K562 (cell line): Measurements from ENCODE around the gene EGR4. TPM values are rescaled to one million over a fixed set of nuclear protein-coding genes. Genes with fewer than 3 reads are reported as not detected.

Source experiments
- NR2C2 ChIP-seq, 2 experiments: fragments of 200-800 bp in 1 of 2; sonication (Bioruptor generic) in 1 of 2; sonication (generic) in 1 of 2; formaldehyde crosslinking in 1 of 2; IDR thresholded peaks; 2 replicates each; pipeline versions ENCODE4 v1.6.1 to v1.8.0; 2016 to 2022; ENCODE audit warnings: mild to moderate bottlenecking in 1 of 2, missing compliant biosample characterization in 1 of 2, missing genetic modification characterization in 1 of 2, missing genetic modification reagents in 1 of 2
- PHF21A ChIP-seq: fragments of 450-650 bp; IDR thresholded peaks from 2 replicates; pipeline ENCODE4 v1.6.1; 2017; ENCODE audit warnings: low read depth, borderline replicate concordance
- TCF3 ChIP-seq: sonication (generic); formaldehyde crosslinking; IDR thresholded peaks from 2 replicates; pipeline ENCODE4 v1.4.0; 2020; ENCODE audit warnings: mild to moderate bottlenecking, missing genetic modification reagents
- ZNF140 ChIP-seq: fragments of 250-450 bp; sonication (Bioruptor Pico); IDR thresholded peaks from 2 replicates; pipeline ENCODE4 v1.8.0; 2021; ENCODE audit warnings: moderate library complexity, mild to moderate bottlenecking, inconsistent platforms
- polyA plus RNA-seq, 8 experiments: library from polyadenylated mRNA; depleted of rRNA in 4 of 8; stranded (reverse) in 5 of 8; unstranded in 3 of 8; fragments of >200 nt; fragmentation: Nextera tagmentation in 2 of 8; fragmentation: Illumina TruSeq in 1 of 8; extraction: Ambion mirVana in 2 of 8; extraction: Trizol in 1 of 8; gene quantifications; 2 replicates each; pipeline versions ENCODE4 v1.2.1 to v1.2.3, GENCODE V29; 2011 to 2014; ENCODE audit warnings: inconsistent platforms in 1 of 8, missing spikeins in 1 of 8
- total RNA-seq, 7 experiments: library from RNA; depleted of rRNA in 6 of 7; stranded (reverse); fragments of >200 nt in 6 of 7; fragmentation: Illumina TruSeq in 2 of 7; extraction: Trizol in 2 of 7; gene quantifications; 2 replicates each; pipeline versions ENCODE4 v1.2.1 to v1.2.3, GENCODE V29; 2011 to 2021; ENCODE audit warnings: low replicate concordance in 1 of 7
- TF ChIP-seq, protein P1 (sequence below), 2 experiments: fragments of 450-650 bp; formaldehyde crosslinking in 1 of 2; IDR thresholded peaks; 2 replicates each; pipeline versions ENCODE4 v1.4.0 to v1.6.1; 2014 to 2020; ENCODE audit warnings: mild to moderate bottlenecking in 2 of 2, borderline replicate concordance in 1 of 2, low read depth in 1 of 2

The EGR4 gene
- total and polyA plus RNA-seq, 9 of the 15 experiments (the other 6 are each of a cell fraction or from before 2014, with no cell fraction given) = not detected

DNA sequence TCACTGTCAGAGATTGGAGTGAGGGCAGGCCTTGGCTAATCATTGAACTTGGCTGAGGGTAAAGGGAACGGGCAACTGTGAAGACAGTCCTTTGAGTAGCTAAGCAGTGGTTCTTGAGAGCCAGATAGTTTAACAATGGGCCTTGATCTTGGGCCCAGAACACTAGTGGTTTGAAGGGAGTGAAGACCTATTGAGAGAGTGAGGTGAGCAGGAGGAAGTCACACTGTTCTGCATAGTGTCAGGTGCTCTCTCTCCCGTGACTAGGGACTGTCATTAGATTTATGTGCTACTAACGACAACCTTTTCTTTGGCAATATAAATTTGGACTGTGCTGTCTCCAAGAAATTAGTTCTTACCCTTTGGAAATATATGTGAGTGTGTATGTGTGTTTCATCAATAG is 47.7 kb upstream of the EGR4 start (continued):
- TF ChIP-seq TCF3 (CRISPR knock-in tag) (no peak), PHF21A (no peak), NR2C2 (CRISPR knock-in tag; IDR thresholded peaks at IDR 0.05) (no peak), NR2C2 (tag; IDR thresholded peaks at IDR 0.05) (no peak), ZNF140 (CRISPR knock-in tag) (no peak)
- TF ChIP-seq, protein P1, sequence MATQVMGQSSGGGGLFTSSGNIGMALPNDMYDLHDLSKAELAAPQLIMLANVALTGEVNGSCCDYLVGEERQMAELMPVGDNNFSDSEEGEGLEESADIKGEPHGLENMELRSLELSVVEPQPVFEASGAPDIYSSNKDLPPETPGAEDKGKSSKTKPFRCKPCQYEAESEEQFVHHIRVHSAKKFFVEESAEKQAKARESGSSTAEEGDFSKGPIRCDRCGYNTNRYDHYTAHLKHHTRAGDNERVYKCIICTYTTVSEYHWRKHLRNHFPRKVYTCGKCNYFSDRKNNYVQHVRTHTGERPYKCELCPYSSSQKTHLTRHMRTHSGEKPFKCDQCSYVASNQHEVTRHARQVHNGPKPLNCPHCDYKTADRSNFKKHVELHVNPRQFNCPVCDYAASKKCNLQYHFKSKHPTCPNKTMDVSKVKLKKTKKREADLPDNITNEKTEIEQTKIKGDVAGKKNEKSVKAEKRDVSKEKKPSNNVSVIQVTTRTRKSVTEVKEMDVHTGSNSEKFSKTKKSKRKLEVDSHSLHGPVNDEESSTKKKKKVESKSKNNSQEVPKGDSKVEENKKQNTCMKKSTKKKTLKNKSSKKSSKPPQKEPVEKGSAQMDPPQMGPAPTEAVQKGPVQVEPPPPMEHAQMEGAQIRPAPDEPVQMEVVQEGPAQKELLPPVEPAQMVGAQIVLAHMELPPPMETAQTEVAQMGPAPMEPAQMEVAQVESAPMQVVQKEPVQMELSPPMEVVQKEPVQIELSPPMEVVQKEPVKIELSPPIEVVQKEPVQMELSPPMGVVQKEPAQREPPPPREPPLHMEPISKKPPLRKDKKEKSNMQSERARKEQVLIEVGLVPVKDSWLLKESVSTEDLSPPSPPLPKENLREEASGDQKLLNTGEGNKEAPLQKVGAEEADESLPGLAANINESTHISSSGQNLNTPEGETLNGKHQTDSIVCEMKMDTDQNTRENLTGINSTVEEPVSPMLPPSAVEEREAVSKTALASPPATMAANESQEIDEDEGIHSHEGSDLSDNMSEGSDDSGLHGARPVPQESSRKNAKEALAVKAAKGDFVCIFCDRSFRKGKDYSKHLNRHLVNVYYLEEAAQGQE (IDR thresholded peaks at IDR 0.05; ENCODE audit: borderline replicate concordance) = no peak
- TF ChIP-seq, protein P1 (CRISPR knock-in tag; IDR thresholded peaks at IDR 0.05; ENCODE audit: low read depth) = no peak
